Stimulated activated CD8-positive, alpha-beta memory T cell treated with anti-CD3 and anti-CD28 coated beads, Interleukin-15, amount 100 ng/mL, for 1 hour (primary cell): ENCODE data around the gene TSKU.
"Not testable (repeated sequence)": the region's sequence is repeated elsewhere in the genome, so short reads cannot be mapped to it uniquely, and the experiment has no call there.

ENCODE experiments used
- DNase-seq: peaks from one replicate; pipeline ENCODE4 v3.0.0-alpha.2; 2020; ENCODE audit warnings: low read depth

The TSKU gene

DNA sequence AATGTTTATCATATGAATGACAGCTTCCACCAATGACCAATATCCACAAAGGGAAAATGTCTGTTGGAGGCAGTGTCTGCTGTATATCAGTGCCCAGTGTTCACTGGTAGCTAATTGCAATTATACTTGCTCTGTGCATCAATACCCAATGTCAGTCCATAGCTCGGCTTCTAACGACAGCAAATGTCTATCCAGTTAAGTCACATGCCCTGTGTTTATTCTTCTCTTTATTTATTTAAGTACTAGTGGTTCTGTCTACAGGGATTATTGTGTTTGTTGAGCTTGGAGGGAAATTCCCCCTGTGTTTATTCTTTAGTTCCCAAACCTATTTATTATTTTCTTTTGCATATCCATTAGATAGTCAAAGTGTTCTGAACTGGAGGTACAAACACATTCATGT is 18.6 kb downstream of the TSKU start:
- no peak for DNase-seq

DNA sequence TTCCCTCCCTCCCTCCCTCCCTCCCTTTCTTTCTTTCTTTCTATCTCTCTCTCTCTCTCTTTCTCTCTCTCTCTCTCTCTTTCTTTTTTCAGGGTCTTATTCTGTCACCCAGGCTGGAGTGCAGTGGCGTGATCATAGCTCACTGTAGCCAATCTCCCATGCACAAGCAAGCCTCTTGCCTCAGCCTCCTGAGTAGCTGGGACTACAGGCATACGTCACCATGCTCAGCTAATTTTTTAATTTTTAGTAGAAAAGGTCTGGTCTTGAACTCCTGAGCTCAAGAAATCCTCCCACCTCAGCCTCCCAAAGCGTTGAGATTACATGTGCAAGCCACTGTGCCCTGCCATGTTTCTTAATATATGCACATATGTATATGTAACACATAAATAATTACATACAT is 19.0 kb downstream of the TSKU start:
- no peak for DNase-seq

DNA sequence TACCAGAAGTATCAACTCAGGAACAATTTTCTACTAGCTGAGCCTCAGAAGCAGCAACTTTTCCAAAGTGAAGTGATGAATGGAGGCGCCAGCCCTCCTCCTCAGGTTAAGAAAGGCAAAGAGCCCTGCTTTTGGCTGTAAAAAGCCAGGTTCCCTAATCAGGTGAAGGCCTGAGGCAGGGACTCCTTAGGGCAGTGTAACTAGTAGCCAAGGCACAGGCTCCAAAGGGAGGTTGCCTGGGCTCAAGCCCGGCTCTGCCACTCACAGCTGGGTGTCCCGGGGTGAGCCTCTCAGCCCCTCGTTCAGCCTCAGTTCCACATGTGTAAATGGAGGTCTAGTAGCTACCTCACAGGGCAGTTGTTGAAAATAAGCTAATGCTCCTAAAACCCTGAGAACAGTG is 19.5 kb downstream of the TSKU start:
- no peak for DNase-seq

DNA sequence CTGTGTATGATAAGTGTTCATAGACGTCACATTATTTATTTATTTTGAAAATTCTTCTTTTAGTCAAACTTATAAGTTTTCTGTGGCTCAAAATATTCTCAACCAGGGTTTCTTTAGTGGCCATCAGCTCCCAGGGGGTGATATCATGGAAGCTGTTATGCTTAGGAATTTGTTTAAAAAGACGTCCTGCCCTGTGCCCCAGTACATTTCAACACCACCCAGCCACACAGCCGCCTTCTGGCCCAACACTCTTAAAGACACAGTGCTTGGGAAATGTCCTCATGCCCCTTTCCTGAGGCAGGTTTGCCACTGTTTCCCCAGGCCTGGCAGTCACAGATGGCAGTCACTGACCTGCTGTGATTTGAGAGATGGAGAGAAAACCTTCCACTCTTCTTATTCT is 19.9 kb downstream of the TSKU start:
- no peak for DNase-seq

DNA sequence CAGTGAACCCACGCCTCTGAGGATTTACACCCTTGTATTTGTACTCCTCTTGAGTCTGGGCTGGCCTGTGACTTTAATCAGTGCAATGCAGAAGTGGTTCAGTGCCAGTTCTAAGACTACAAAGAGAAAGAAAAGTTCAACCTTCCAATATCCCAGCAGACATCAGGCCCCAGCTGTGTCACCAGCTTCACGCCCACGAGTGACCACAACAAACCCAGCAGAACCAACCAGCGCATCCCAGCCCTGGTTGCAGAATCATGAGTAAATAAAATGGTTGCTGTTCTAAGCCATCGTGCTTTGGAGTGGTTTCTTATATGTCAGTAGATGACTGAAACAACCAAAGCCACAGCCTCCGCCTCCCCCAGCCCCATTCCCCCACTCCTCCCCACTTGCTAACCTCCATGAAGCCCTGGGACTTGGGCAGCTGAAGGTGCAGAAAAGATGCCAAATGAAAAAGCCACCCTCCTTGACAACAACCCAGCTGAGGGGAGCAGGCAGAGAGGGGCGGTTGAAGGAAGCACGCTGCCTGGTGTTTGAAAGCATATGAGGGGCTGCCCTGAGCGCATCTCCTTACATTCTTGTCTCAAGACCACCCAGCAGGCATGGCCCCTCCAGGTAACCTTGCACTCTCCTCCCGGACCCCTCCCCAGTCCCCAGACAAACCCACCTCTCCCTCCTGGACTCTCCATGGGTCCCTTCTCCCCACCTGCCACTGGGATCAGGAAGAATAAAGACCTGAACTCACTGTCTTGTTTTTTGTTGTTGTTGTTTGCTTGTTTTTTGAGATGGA is 20.9 kb downstream of the TSKU start:
- no peak for DNase-seq

DNA sequence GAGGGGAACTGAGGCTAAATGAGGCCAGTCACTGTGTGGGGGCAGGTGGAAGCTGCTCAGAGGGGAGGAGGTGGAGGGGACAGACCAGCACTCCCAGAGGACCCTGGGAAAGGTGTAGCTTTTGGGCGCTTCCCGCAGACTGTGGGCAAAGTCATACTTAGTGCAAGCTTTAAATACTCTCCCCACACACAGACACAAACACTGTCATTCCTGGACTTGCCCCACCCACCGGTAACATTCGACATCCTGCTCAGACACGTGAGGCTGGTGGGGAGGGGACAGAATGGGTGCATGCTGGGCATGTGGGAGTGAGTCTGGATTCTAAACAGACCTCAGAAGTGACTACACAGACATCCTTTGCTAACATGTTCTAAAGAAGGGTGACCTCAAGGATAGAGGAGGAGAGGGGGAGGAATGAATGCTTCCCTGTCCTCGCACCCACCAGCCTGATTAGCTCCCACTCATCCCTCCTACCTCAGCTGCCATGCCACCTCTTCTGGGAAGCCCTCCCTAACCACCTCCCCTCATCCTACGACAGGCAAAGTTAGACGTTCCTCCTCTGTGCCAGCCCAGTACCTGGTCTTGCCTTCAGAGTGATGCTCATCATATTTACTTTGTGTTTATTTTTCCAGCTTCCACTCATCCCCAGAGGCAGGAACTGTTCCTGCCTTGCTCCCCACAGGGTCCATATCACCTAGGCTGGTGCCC is 22.2 kb downstream of the TSKU start:
- DNase-seq: no peak

DNA sequence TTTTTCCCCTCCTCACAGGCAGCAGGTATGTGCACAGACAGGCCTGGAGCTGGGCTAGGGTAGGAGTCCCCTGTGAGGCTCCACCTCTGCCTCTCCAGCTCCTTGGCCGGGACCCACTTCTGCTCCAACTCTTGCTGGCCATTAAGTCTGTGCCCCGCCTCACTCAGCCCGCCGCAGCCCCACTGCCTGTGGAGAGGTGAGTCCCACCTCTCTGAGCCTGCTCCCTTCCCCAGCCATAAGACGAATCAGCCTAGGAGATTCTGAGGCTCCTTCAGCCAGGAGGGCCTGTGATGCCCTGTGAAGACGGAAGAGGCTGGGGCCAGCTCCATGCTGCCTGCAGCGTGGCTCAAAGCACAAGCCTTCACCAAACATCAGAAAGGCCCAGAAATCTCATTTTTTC is 23.0 kb downstream of the TSKU start:
- no peak for DNase-seq

DNA sequence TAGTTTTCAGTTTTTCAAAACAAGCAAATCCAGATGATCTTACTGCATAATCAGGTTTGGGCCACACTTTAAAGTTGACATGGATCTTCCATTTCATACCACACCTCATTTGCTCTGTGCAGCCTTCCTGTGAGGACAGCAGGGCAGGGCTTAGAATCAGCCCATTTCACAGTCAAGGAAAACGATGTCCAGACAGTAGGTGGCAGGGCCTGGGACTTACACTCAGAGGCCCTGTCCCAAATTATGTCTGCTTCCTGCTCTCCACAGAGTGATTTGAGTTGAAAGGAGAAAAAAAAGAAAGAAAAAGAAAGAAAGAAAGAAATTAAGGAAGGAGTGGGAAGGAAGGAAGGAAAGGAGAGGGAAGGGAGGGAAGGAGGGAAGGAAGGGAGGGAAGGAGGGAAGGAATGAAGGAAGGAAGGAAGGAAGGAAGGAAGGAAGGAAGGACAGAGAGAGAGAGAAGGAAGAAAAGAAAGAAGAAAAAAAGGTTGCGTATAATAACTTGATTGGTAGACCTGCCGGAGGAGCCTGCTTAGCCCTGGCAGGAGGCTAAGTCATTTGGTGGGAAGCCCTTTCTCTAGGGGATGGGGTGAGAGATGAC is 23.6 kb downstream of the TSKU start:
- no peak for DNase-seq

DNA sequence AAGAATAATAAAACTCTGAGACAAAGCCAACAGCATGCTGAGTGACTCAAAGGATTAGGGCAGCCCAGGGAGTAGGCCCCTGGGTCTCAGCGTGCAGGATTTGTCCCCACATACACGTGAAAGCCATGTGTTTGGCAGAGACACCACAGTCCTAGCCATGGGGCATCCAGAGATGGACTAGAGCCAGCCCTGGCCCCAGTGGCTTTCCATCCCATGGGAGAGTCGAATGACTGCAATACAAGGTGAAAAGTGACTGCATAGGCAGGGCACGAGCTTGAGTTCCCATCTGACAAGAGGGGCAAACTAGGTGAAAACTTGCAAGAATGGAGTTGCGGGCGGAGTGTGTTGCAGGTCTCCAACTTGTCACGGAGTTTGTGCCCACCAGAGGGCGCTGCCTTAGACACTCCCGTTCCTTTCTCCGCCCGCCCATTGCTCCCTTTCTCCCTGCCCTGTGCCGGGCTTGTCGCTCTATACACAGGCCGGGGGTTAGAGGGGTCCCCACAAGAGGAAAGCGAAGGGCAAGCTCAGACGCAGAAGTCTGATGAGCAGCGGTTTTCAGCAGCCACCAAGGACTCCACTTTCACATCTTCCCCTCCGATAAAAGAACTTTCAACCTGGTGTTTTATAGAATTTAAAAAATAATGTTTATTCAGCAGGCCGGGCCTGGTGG is 24.2 kb downstream of the TSKU start:
- DNase-seq: peak; percentile 38

DNA sequence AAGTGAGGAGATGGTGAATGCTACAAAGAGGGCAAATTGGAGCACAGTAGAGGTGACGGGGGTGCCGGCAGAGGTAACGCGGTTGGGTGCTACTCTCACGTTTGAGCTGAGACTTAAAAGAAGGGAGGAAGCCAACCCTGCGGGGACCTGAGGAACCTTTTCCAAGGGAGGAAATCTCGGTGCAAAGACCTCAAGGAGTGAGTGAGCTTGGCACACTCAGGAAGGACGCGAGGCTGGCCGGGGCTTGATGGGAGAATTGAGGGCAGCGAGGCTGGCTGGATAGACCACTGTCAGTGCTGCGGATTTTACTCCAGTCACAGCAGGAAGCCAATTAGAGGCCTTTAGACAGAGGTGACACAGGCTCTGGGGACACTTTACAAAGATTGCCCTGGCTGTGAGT is 25.0 kb downstream of the TSKU start:
- DNase-seq: no peak

DNA sequence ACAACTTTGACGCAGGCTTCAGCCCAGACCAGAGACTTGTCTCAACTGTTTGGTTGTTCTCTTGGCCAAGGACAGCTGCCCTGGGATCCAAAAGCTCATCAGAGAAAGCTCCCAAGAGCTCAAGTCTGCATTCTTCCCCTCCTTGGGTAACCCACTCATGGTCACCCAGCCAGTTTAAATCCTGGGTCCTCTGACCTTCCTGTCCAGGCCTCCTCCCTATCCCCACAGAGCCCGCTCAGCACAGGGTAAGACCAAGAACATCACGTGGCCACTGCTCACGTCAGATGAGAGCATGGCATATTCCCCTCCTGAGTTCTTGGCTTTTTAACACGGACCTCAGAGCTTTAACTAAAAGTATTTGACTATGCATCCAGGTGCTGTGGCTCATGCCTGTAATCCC is 25.8 kb downstream of the TSKU start:
- DNase-seq: no peak

DNA sequence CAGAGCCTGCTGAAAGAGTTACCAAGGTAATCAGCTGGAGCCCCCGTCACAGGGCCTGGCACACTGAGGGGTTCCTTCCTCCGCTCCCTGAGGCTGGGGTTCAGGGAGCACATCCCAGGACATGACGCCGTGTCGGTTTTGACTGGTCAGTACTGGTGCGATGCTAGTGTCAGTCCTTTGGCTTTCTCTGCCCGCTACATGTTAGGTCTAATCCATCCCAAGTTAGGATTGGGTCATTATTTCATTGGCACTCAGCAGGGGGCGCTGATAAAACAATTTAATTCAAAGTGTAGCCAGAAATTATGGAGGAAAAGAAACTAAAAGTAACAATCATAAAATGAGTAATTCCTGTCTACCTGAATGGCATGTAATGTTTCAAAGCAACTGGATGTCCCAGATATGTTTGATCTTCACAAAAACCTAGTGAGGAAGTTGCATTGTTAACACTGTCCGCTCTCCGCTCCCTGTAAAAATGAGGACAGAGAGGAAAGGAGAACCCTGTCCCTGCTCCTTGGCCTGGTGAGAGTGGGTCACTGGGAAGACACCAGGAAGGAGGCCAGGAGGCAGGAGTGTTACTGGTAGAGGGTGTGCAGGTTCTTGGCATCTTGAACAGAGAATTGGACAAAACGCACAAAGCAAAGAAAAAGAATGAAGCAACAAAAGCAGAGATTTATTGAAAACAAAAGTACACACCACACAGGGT is 27.1 kb downstream of the TSKU start:
- no peak for DNase-seq

DNA sequence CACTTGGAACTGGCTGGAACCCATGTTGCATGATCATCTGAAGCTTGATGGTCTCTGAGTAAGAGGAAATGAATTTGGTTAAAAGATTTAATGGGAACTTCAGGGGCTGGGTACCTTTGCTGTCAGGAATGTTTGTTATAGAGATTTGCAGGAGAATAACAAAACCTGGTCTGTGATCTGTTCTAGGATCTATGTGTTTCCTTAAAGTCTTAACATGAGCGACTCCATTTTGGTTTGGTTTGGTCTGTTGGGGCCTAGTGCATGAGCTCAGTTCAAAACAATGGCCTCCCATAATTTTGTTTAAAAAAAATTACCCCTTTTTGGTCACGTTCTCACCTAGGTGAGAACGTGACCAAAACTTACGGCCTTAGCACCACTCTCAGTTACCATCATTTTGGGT is 28.1 kb downstream of the TSKU start:
- no peak for DNase-seq

DNA sequence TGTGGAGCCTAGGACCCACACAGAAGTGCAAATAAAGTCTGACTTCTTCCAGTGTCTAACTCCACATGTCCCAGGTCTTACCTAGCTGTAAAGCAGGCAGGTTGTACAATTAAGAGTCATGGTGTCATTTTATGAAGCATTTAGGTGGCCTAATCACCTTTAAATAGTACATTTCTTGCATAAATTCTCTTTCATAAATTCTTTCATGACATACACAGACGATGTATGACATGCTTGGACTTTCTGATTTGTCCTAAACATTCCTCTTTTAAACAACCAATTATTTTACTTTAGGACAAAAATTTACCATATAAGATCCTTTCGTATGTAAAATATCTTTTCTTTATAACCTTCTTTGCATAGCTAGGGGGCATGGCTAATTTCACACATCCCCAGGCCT is 31.3 kb downstream of the TSKU start:
- no peak for DNase-seq

DNA sequence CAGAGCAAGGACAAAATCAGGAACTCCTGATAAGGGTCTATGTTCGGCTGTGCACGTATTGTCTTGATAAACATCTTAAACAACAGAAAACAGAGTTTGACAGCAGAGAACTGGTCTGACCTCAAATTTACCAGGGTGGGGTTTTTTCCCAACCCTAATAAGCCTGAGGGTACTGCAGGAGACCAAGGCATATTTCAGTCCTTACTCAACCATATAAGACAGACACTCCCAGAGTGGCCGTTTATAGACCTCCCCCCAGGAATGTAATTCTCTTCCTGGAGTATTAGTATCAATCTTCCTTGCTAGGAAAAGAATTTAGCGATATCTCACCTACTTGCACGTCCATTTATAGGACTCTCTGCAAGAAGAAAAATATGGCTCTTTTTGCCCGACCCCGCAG is 32.5 kb downstream of the TSKU start:
- not testable (repeated sequence) for DNase-seq

DNA sequence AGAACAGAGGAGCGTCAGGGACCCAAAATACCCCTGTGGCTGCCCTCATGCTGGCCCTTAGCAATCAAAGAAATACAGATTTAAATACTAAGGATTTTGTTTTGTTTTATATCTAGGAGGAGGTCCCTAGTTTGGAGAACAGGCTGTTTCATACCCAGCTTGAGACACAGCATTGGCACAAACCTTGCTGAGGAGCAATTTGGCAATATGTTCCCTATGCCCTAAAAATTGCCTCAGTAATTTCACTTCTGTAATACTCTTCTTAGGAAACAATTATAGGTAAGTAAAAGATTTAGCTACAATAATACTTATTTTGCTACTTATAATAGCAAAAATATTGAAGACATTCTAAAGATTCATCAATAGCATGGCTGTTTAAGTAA is 37.0 kb downstream of the TSKU start:
- no peak for DNase-seq

DNA sequence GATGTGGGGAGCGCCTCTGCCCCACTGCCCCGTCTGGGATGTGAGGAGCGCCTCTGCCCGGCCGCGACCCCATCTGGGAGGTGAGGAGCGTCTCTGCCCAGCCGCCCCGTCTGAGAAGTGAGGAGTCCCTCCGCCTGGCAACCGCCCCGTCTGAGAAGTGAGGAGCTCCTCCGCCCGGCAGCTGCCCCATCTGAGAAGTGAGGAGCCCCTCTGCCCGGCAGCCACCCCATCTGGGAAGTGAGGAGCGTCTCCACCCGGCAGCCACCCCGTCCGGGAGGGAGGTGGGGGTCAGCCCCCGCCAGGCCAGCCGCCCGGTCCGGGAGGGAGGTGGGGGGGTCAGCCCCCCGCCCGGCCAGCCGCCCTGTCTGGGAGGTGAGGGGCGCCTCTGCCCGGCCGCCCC is 38.2 kb downstream of the TSKU start:
- DNase-seq: not testable (repeated sequence)

DNA sequence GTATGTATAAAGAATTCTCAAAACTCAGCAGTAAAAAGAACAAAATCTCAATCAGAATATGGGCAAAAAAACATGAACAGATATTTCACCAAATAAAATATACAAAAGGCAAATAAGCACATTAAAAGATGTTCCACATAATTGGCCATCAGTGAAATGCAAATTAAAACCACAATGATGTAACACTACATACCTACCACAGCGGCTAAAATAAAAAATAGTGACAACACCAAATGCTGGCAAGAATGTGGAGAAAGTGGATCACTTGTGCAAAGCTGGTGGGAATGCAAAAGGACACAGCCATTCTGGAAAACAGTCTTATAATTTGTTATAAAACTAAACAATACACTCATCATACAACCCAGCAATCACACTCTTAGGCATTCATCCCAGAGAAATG is 39.2 kb downstream of the TSKU start:
- no peak for DNase-seq

DNA sequence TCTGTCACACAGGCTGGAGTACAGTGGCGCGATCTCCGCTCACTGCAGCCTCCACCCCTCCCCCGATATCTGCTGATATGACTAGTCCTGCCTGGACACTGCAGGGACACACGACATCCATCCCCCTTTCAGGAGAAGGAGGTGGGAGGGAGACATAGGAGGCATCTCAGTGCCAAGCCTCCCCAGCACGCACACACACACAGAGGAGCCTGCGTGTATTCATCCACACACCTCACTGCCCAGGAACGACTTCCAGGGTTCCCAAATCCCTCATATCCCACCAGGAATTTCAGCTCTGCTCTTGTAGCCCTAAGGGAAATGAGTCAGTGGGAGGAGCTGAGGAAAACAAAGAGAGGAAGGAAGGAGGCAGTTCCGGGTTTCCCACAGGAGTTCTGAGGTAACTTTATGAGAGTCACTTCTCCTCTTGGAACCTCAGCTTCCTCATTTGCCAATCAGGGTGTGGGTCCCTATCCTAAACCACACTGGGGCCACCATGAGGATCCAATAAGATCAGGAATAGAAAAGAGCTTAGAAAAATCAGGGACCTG is 40.4 kb downstream of the TSKU start:
- DNase-seq: no peak

DNA sequence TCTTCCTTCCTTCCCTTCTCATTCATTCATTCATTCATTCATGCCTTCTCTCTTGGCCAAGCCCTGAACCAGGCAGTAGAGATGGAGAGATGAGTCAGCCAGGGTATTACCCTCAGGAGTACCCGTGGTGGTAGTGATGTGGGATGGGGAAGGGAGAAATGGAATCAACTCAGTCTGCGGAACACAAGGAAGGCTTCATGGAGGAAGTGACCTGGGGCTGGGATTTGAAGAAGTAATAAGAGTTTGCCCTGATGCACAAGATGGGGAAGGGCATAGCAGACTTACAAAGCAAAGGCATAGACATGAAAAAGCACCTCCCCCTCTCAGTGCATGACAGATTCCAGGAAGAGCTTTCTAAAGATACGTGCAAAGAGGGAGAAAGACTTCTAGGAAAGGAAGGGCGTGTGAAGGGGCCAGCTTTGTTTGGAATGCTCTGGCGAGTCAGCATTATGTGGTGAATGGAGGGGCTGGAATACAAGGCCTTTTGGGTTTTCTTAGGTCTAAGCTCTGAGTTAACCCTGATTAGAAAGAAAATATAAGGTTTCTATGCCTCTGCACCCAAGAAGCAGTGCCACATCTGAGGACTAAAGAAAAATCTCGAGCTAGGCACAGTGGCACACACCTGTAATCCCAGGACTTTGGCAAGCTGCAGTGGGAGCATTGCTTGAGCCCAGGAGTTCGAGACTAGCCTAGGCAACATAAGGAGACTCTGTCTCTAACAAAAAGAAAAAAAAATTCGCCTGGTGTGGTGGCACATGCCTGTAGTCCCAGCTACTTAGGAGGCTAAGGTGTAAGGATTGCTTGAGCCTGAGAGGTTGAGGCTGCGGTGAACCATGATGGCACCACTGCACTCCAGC is 41.2 kb downstream of the TSKU start:
- DNase-seq: no peak
